MCF 10A (cell line): ENCODE results near the gene GTF2A1L. TPM values are rescaled to one million over a fixed set of nuclear protein-coding genes. Genes with fewer than 3 reads are reported as not detected.
A peak's percentile ranks its signal among the peaks of the same experiment; 100 is the strongest.
"Not testable (repeated sequence)": the region's sequence is repeated elsewhere in the genome, so short reads cannot be mapped to it uniquely, and the experiment has no call there.

Experiments
- BruUV-seq: library from RNA; stranded (reverse); fragments of 400-500 nt; replicated peaks from 2 replicates; lab custom pipeline; 2021; lab: Mats Ljungman, UMichigan
- CTCF ChIA-PET: fragments of 300-600 bp; sonication (Branson Sonifier 250); formaldehyde crosslinking; extraction: SDS; loops from one replicate; lab custom pipeline; 2021; ENCODE audit warnings: antibody characterized with exemption, inconsistent platforms; lab: Yijun Ruan, JAX
- POLR2A ChIA-PET: fragments of 300-600, 350-650 bp; sonication (Branson Sonifier 250); formaldehyde crosslinking; extraction: SDS; loops from one replicate; lab custom pipeline; 2020; ENCODE audit warnings: antibody characterized with exemption, inconsistent platforms; lab: Yijun Ruan, JAX
- DNase-seq: peaks from one replicate; pipeline ENCODE4 v3.0.0-alpha.2; 2018; ENCODE audit not compliant: unreplicated experiment
- H3K27ac Mint-ChIP-seq: one replicate; pipeline ENCODE4 v1.8.0; 2022; ENCODE audit warnings: mild to moderate bottlenecking, low read depth, mixed read lengths; ENCODE audit not compliant: unreplicated experiment
- H3K27me3 Mint-ChIP-seq: one replicate; pipeline ENCODE4 v1.8.0; 2022; ENCODE audit warnings: mixed read lengths; ENCODE audit not compliant: insufficient read depth, unreplicated experiment
- H3K36me3 Mint-ChIP-seq: one replicate; pipeline ENCODE4 v1.8.0; 2022; ENCODE audit warnings: mild to moderate bottlenecking, moderate library complexity, mixed read lengths; ENCODE audit not compliant: insufficient read depth, unreplicated experiment
- H3K4me1 Mint-ChIP-seq: one replicate; pipeline ENCODE4 v1.8.0; 2022; ENCODE audit warnings: mixed read lengths; ENCODE audit not compliant: insufficient read depth, unreplicated experiment
- H3K4me3 Mint-ChIP-seq: one replicate; pipeline ENCODE4 v1.8.0; 2022; ENCODE audit warnings: mild to moderate bottlenecking, moderate library complexity, mixed read lengths; ENCODE audit not compliant: unreplicated experiment
- H3K9me3 Mint-ChIP-seq: one replicate; pipeline ENCODE4 v1.8.0; 2022; ENCODE audit warnings: mixed read lengths; ENCODE audit not compliant: unreplicated experiment
- intact Hi-C: fragments of 100-400 bp; cut with micrococcal nuclease; formaldehyde crosslinking; loops from 2 replicates; pipeline ENCODE4 v1.14.1; 2022
- total RNA-seq: library from RNA; stranded (reverse); gene quantifications from 2 replicates; pipeline ENCODE4 v1.2.3, GENCODE V29; 2022
- TF ChIP-seq, protein P1 (sequence below): fragments of 200-600 bp; IDR thresholded peaks from one replicate; pipeline ENCODE4 v1.8.0; 2022; ENCODE audit warnings: antibody characterized with exemption, mild to moderate bottlenecking; ENCODE audit not compliant: unreplicated experiment

GTF2A1L gene
- total RNA-seq, 1 experiment from 2014 or later = not detected

DNA sequence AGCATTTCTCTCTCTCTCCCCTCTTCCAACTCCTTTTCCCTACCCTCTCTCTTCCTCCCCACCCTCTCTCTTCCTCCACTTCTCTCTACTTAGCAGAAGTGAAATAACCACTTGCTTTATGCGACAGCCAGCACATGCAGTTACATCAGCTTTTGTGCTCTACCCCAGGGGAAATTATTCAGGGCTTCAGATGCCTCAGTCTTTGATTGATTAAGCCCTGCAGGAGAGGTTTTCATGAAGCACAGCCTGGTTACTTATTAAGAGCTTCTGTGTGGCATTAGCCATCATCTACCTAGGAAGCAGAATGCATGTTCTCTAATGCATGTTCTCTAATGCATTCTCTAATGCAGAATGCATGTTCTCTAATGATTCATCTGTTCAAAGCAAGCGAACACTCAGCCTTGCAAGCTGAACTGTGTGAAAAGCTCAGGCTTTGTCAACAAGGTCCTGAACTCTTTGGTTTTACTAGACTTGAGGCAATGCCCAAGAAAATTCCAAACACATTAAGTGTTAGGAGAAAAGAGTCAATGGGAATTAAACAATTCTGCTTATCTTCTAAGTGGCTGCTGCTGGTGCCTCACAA lies 81.8 kb downstream of the GTF2A1L start:
- POLR2A ChIA-PET = no interaction called here
- CTCF ChIA-PET = no interaction called here
- H3K4me3 Mint-ChIP-seq = no peak overlapping the region
- no peak overlapping the region for H3K27ac Mint-ChIP-seq
- BruUV-seq = no TSS peak
- no peaks in the 10 kb centered on the region for H3K9me3 Mint-ChIP-seq
- TF ChIP-seq, protein P1, sequence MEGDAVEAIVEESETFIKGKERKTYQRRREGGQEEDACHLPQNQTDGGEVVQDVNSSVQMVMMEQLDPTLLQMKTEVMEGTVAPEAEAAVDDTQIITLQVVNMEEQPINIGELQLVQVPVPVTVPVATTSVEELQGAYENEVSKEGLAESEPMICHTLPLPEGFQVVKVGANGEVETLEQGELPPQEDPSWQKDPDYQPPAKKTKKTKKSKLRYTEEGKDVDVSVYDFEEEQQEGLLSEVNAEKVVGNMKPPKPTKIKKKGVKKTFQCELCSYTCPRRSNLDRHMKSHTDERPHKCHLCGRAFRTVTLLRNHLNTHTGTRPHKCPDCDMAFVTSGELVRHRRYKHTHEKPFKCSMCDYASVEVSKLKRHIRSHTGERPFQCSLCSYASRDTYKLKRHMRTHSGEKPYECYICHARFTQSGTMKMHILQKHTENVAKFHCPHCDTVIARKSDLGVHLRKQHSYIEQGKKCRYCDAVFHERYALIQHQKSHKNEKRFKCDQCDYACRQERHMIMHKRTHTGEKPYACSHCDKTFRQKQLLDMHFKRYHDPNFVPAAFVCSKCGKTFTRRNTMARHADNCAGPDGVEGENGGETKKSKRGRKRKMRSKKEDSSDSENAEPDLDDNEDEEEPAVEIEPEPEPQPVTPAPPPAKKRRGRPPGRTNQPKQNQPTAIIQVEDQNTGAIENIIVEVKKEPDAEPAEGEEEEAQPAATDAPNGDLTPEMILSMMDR = no peak
- no peaks in the 10 kb centered on the region for H3K27me3 Mint-ChIP-seq
- intact Hi-C loops = no loop called here
- no peak for DNase-seq
- no peaks in the 10 kb centered on the region for H3K4me1 Mint-ChIP-seq
- no peaks in the 10 kb centered on the region for H3K36me3 Mint-ChIP-seq

- H3K9me3 Mint-ChIP-seq, DNase-seq, BruUV-seq, H3K4me1 Mint-ChIP-seq, H3K27me3 Mint-ChIP-seq, H3K4me3 Mint-ChIP-seq, CTCF ChIA-PET, H3K36me3 Mint-ChIP-seq, POLR2A ChIA-PET, H3K27ac Mint-ChIP-seq, intact Hi-C loops: not testable (repeated sequence)
Observed at GRCh38 chr2:48703621-48704020, 86.0 kb downstream of the GTF2A1L start.

DNA sequence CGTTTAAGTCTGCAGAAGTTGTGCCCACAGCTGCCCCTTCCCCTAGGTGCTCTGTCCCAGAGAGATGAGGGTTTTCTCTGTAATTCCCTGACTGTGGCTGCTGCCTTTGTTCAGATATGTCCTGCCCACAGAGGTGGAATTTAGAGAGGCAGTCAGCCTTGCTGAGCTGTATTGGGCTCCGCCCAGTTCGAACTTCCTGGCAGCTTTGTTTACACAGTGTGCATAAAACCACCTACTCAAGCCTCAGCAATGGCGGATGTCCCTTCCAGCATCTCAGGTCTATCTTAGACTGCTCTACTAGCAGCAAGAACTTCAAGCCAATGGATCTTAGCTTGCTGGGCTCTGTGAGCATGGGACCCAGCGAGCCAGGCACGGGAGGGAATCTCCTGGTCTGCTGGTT lies 89.8 kb downstream of the GTF2A1L start:
- TF ChIP-seq, protein P1 = no peak
- no peaks in the 10 kb centered on the region for H3K27me3 Mint-ChIP-seq
- H3K4me3 Mint-ChIP-seq = no peak overlapping the region
- ChIA-PET CTCF (interaction anchor here (0.6 to 0.9 kb wide), 3 partner anchors 10 to 994 kb away, joined by 3 to 4 read pairs (median 3); no protein-coding TSS in a partner anchor), POLR2A (no interaction called here)
- H3K9me3 Mint-ChIP-seq = no peaks in the 10 kb centered on the region
- BruUV-seq = no TSS peak
- peak; percentile 29 for DNase-seq
- no peak overlapping the region for H3K27ac Mint-ChIP-seq
- intact Hi-C loops = no loop called here
- peaks cover 10% of the 10 kb centered on the region for H3K4me1 Mint-ChIP-seq
- H3K36me3 Mint-ChIP-seq = peaks cover 5% of the 10 kb centered on the region

DNA sequence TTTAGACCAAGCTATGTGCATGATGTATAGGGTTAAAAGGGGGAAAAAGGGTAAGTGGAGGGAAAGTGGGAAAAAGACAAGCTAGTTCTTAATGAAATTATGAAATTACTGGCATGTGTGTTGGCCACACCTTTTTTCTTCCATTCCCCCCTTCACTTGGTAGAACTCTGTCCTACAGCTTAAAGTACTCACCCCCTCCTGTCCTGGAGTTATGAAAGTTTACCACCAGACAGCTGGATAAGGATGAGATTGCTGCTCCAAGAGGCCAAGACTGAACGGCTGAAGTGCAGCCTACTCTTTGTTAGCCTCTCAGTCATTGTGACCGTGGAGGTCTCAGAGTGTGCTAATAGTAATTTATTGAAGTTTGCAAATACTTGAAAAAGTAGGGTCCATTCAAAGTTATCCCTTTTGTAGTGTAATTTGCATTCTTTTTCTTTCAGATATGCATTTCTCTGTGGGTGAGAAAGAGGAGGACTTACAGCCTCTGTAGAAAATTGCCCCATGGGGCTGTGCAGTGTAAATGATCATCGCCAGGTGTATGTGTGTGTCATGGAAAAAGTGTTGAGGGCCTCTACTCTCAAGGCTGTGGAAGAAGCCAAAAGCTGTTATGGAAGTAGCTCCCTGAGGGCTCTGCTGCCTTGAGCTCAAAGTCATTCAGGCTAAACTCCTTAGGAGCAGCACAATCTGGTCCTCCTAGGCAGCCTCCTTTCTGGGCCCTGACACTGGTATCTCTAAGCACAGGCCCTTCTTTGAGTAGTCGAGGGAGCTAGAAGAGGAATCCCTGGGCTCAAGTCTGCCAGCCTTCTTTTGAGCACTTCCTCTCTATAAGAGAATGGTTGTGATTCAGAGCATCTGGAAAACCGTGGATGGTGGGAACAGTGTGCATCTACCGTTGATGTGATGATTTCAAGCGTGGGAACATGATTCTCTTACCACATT lies 91.7 kb downstream of the GTF2A1L start:
- Mint-ChIP-seq H3K27ac (no peak overlapping the region), H3K27me3 (no peaks in the 10 kb centered on the region), H3K9me3 (no peaks in the 10 kb centered on the region), H3K36me3 (peaks cover 5% of the 10 kb centered on the region), H3K4me1 (peaks cover 13% of the 10 kb centered on the region), H3K4me3 (no peak overlapping the region)
- ChIA-PET CTCF (interaction anchor here (0.6 kb wide), 3 partner anchors 30 to 1096 kb away, joined by 3 read pairs; no protein-coding TSS in a partner anchor), POLR2A (no interaction called here)
- no TSS peak for BruUV-seq
- DNase-seq = no peak
- TF ChIP-seq, protein P1 = no peak
- intact Hi-C loops = no loop called here
